ENCODE measurements around the gene GNB1L. TPM values are rescaled to one million over a fixed set of nuclear protein-coding genes. Genes with fewer than 3 reads are reported as not detected.

The GNB1L gene
- total and polyA plus RNA-seq, 7 donors, result 2.5 to 15.0 (median 5.3) TPM

DNA sequence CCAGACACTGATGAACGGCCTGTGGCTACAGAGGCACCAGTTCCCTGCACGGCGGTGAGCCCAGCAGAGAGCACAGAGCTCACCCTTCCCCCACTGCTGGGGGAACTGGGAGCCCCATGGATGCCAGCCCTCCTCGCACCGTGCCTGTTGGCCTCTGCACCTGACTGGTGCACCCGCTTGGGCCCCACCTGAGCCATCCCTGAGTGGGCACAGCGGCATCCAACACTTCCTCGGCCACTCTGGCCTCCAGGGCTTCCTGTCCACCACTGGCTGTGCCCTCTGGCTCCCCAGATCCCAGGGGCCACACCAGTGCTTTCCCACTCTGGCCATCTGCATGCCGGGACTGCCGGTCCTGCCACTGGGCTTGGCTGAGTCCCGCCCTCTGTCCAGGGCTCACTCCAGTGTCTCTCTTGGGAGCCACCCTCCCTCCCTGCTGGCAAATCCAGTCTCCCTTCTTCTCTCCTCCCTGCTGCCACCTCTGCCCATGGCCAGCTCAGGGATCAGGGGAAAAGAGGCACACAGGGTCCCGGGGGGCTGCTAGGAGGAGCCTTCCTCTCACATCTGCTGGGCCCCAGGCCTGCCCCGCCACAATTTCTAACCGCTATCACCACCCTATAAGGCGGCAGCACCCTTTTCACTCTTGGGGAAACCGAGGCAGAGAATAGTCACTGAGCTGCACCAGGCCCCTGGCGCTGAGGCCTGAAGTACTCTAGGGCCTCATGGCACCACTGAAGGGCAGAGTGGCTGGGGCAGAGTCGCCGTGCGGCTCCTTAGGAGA is 33.0 kb downstream of the GNB1L start:
- Histone ChIP-seq H3K27me3 (no peaks in the 10 kb centered on the region), H3K27ac (no peak overlapping the region), H3K4me1 (no peaks in the 10 kb centered on the region), H3K36me3 (no peaks in the 10 kb centered on the region), H3K4me3 (no peak overlapping the region), H3K9me3 (no peaks in the 10 kb centered on the region)
- intact Hi-C loops (cut with DNase I), result no loop called here
- peak; percentile 50 for DNase-seq
- TF ChIP-seq POLR2AphosphoS5 (IDR thresholded peaks at IDR 0.05), result no peak
- TF ChIP-seq, protein P1, sequence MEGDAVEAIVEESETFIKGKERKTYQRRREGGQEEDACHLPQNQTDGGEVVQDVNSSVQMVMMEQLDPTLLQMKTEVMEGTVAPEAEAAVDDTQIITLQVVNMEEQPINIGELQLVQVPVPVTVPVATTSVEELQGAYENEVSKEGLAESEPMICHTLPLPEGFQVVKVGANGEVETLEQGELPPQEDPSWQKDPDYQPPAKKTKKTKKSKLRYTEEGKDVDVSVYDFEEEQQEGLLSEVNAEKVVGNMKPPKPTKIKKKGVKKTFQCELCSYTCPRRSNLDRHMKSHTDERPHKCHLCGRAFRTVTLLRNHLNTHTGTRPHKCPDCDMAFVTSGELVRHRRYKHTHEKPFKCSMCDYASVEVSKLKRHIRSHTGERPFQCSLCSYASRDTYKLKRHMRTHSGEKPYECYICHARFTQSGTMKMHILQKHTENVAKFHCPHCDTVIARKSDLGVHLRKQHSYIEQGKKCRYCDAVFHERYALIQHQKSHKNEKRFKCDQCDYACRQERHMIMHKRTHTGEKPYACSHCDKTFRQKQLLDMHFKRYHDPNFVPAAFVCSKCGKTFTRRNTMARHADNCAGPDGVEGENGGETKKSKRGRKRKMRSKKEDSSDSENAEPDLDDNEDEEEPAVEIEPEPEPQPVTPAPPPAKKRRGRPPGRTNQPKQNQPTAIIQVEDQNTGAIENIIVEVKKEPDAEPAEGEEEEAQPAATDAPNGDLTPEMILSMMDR (IDR thresholded peaks at IDR 0.05), result no peak
- no peak for TF ChIP-seq EP300 (IDR thresholded peaks at IDR 0.05)
- no peak for TF ChIP-seq POLR2A (IDR thresholded peaks at IDR 0.05)
- WGBS, 2 donors, result 93 to 94% methylated on average over 20 of the region's 20 CpGs

DNA sequence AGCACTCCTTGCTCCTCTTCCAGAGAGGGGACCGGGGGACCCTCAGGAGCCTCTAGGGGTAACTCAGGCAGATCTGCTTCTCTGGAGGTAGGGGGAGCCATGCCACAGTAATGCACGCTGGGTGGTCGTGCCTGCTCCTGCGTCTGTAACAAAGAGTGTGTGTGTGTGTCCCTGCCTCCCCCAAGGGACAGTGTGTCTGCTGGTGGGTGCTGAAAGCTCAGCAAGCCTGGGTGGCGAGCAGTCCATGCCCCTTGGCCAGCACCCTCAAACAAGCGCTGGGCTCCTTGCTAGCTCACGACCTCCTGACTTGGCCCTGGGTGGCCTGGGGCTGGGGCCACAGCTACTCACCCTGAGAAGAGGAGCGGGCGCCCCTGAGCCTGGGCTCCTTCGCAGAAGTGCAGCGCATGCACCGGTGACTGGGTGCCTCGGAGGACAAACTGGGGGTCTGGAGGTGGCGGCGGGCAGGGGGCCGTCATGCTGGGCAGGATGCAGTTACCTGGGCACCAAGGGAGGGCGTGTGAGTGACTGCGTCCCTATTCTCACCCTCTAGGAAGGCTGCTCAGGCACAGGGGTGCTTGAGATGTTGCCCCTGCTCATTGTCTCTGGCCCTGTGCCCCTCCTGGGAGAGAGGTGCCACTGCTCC is 33.7 kb downstream of the GNB1L start:
- intact Hi-C loops (cut with DNase I), result no loop called here
- Histone ChIP-seq H3K36me3 (no peaks in the 10 kb centered on the region), H3K4me1 (no peaks in the 10 kb centered on the region), H3K27ac (no peak overlapping the region), H3K4me3 (no peak overlapping the region), H3K9me3 (no peaks in the 10 kb centered on the region), H3K27me3 (no peaks in the 10 kb centered on the region)
- WGBS, 2 donors, result 95% methylated on average over 18 of the region's 18 CpGs
- TF ChIP-seq EP300 (IDR thresholded peaks at IDR 0.05) (no peak), POLR2AphosphoS5 (IDR thresholded peaks at IDR 0.05) (no peak), POLR2A (IDR thresholded peaks at IDR 0.05) (no peak)
- TF ChIP-seq, protein P1 (IDR thresholded peaks at IDR 0.05), result no peak
- peak; percentile 58 for DNase-seq

DNA sequence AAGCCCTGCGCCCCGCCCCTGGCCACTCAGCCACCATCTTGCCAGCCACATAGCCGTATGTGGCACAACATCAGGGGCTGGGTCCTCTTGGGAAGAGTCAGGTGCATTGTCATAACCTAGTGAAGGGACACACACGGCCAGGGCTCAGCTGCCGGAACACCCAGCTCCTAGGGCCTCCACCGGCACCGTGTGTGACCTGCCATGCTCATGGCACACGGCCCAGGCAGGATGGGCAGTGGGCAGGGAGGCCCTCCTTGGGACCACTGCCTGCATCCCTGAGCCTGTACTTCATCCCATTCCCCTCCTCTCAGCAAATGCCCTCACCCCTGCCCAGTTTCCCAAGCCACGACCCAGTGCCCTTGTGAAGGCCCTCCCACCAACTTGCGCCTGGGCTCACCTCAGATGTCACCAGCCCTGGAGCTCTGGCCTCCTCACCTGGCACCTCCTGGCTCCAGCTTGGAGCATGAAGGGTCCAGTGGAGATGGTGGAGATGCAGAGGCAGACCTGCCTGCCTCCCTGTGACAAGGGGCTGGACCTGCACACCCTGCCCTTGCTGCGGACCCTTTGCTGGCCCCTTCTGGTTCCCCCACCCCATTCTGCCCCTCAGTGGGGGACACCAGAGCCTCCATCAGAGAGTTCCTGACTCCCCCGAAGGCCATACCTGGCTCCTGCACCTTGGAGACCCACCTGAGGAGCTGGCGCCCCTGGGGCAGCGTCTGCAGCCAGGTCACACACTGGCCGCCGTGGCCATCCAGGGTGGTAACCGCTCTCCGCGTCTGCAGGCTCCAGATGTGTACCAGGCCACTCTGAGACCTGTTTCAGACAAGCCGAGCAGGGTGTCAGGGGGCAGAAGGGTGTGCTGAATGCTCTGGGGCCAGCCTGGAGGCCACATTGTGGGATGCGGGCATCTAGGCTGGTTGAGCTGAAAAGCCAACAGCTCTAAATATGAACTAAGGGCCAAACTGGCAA is 34.5 kb downstream of the GNB1L start:
- TF ChIP-seq EP300 (IDR thresholded peaks at IDR 0.05) (no peak), POLR2A (IDR thresholded peaks at IDR 0.05) (no peak), POLR2AphosphoS5 (IDR thresholded peaks at IDR 0.05) (no peak)
- TF ChIP-seq, protein P1 (IDR thresholded peaks at IDR 0.05), result no peak
- intact Hi-C loops (cut with DNase I), result no loop called here
- no peak overlapping the region for H3K27ac ChIP-seq
- 94 to 95% methylated on average over 21 of the region's 21 CpGs for WGBS, 2 donors
- DNase-seq, result peak; percentile 58
- H3K9me3 ChIP-seq, result no peaks in the 10 kb centered on the region
- H3K36me3 ChIP-seq, result no peaks in the 10 kb centered on the region
- no peaks in the 10 kb centered on the region for H3K4me1 ChIP-seq
- H3K27me3 ChIP-seq, result no peaks in the 10 kb centered on the region
- no peak overlapping the region for H3K4me3 ChIP-seq

DNA sequence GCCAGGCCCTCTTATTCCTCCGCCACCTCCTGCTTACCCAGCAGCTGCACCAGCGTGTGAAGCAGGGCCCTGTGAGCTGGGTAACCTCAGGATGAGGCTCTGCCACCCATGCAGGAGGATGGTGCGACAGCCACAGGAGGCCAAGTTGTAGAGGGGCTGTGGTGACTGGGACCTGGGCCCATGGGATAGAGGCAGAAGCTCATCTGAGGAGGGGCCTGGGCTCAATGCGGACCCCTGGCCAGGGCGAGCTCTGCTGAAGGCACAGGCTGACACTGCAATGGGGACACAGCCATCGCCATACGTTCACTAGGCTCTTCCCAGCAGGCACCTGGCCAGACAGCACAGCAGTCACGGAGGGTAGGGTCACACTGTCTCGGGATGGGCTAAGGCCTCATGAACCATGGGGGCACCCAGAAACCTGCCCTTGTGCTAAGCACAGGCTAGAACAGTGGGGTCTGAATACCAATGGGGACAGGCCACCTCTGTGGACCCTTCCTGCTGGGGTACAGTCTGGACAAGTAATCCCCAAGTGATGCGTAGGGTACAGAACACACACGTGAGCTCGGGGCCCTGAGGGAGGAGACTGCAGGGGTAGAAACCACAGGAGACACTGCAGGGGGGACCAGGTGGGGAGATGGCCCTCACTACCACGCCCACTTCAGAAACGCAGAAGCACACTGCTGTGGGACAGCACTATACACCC is 35.3 kb downstream of the GNB1L start:
- WGBS, 2 donors, result 91 to 94% methylated on average over 14 of the region's 14 CpGs
- H3K4me3 ChIP-seq, result no peak overlapping the region
- no peak for TF ChIP-seq POLR2A (IDR thresholded peaks at IDR 0.05)
- TF ChIP-seq POLR2AphosphoS5 (IDR thresholded peaks at IDR 0.05), result no peak
- TF ChIP-seq, protein P1 (IDR thresholded peaks at IDR 0.05), result no peak
- TF ChIP-seq EP300 (IDR thresholded peaks at IDR 0.05), result no peak
- intact Hi-C loops (cut with DNase I), result no loop called here
- H3K9me3 ChIP-seq, result no peaks in the 10 kb centered on the region
- no peaks in the 10 kb centered on the region for H3K27me3 ChIP-seq
- H3K4me1 ChIP-seq, result no peaks in the 10 kb centered on the region
- peak; percentile 40 for DNase-seq
- no peak overlapping the region for H3K27ac ChIP-seq
- H3K36me3 ChIP-seq, result no peaks in the 10 kb centered on the region
